NCI-H2196 (cell line): Measurements from ENCODE around the gene ITGB4.
A peak's percentile ranks its signal among the peaks of the same experiment; 100 is the strongest.
"Not testable (repeated sequence)": the region's sequence is repeated elsewhere in the genome, so short reads cannot be mapped to it uniquely, and the experiment has no call there.

Experiments used
- DNase-seq: peaks from one replicate; lab custom pipeline; 2025; ENCODE audit not compliant: unreplicated experiment; lab: John Stamatoyannopoulos, UW

Gene ITGB4

GRCh38 chr17:75752802-75753513 is 31.7 kb downstream of the ITGB4 start:
- DNase-seq: no peak

DNA sequence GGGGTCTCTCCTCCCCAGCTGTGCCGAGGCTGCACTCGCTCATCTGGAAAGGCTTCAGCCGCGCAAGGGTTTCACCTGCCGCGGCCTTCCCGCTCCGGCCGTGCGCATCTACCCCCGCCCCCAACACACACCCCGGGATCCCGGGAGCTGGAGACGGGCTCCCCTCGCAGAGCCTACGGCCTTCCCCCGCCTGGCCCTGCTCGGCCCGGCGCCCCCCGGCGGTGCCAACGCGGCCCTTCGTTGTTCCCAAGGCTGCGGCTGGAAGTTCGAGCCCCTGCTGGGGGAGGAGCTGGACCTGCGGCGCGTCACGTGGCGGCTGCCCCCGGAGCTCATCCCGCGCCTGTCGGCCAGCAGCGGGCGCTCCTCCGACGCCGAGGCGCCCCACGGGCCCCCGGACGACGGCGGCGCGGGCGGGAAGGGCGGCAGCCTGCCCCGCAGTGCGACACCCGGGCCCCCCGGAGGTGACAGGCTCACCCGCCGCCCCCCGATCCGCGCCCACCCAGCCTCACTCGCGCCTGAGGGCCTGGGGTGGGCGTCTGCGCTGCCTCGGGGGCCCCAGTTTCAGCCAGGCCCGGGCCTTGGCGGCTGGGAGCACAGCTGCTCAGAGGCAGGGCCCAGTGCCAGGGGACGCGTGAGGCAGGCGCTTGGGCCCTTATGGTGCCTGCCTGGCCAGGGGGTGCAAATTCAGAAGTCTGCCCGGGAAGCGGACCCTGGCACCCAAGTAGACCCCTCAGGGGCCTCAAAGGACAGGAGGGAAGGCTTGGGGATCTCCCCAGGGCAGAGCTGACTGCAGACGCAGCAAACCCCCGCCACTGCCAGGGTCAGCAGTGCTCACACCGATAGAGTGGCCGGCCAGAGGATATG is 32.5 kb downstream of the ITGB4 start:
- DNase-seq: no peak

DNA sequence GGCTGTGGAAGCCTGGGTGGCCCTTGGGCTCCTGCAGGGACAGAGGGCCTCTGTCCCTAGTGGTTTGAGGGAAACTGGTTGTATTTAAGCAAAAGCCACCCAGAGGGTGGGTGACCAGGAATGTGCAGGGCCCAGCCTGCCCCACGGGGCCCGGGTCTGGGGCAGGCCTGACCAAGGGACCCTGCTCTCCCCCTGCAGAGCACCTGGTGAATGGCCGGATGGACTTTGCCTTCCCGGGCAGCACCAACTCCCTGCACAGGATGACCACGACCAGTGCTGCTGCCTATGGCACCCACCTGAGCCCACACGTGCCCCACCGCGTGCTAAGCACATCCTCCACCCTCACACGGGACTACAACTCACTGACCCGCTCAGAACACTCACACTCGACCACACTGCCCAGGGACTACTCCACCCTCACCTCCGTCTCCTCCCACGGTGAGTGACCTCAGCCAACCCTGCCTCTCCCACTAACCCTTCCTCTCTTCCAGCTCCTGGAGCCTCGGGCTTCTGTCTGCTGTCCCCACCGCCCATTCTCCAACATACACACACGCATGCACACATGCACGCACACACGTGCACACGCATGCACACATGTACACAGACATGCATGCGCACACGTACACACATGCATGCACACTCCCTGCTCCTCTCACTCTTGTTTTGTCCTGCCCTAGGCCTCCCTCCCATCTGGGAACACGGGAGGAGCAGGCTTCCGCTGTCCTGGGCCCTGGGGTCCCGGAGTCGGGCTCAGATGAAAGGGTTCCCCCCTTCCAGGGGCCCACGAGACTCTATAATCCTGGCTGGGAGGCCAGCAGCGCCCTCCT is 33.3 kb downstream of the ITGB4 start:
- DNase-seq: no peak

DNA sequence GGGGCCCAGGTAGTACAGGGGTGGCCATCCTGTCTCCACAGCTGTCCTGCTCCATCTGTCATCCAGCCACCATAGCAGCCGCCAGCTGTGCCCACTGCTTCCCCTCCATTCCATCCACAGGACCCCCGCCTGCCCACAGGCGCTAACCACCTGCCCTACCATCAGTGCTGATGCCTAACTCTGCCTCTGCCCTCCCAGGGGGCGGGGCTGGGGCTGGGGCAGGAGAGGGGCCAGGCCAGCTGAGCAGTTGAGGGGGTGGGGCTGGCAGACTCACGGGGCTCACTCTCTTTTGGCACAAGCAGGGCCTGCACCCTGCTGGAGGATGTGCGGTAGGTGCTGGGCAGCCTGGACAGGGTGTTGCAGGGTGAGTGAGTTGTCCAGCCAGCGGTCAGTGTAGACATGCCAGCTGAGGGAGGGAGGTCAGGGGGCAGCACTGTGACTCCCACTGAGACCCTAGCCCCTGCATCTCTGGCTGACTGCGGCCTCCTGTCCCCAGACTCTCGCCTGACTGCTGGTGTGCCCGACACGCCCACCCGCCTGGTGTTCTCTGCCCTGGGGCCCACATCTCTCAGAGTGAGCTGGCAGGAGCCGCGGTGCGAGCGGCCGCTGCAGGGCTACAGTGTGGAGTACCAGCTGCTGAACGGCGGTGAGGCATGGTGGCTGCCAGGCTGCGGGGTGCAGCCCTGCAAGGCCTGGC is 34.1 kb downstream of the ITGB4 start:
- DNase-seq: no peak

GRCh38 chr17:75755990-75756389 is 34.7 kb downstream of the ITGB4 start:
- no peak for DNase-seq

- DNase-seq: no peak
Observed at GRCh38 chr17:75756451-75757085, 35.3 kb downstream of the ITGB4 start.

- DNase-seq: no peak
Observed at GRCh38 chr17:75757086-75757681, 35.9 kb downstream of the ITGB4 start.

DNA sequence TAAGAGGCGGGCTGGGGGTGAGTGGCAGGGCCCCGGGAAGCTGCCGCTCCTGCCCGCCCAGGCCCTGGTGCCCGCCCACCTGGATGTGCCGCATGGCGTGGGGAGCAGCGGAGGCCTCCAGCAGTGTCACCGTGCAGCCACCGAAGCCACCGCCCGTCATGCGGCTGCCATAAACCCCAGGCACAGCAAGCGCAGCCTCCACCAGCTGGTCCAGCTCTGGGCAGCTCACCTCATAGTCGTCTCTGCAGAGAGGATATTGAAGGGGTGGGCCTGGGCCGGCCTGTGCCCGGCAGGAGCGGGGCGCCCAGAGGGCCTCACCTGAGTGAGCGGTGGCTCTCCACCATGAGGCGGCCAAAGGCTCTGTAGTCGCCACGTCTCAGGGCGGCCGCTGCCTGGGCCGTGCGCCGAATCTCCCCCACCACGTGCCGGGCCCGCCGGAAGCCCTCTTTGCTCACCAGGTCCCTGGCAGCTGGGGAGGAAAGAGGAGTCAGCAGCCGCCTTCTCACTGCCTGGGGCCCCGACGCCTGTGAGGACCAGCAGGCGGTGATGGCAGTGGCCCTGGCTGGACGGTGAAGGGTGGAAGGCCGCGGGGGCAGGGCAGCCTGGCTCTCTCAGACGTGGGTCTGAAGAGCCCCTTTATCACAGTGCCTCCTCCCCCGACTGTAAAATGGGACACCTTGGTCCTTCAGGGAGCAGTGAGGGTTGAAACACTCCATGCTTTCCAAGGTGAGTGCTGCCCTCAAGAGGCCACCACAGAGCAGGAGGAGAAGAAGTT is 37.1 kb downstream of the ITGB4 start:
- no peak for DNase-seq

GRCh38 chr17:75759457-75759856 is 38.2 kb downstream of the ITGB4 start:
- no peak for DNase-seq

- not testable (repeated sequence) for DNase-seq
Observed at GRCh38 chr17:75759978-75760640, 38.9 kb downstream of the ITGB4 start.

- DNase-seq: no peak
Observed at GRCh38 chr17:75762513-75763268, 41.4 kb downstream of the ITGB4 start.

GRCh38 chr17:75763269-75763607 is 42.0 kb downstream of the ITGB4 start:
- DNase-seq: no peak

DNA sequence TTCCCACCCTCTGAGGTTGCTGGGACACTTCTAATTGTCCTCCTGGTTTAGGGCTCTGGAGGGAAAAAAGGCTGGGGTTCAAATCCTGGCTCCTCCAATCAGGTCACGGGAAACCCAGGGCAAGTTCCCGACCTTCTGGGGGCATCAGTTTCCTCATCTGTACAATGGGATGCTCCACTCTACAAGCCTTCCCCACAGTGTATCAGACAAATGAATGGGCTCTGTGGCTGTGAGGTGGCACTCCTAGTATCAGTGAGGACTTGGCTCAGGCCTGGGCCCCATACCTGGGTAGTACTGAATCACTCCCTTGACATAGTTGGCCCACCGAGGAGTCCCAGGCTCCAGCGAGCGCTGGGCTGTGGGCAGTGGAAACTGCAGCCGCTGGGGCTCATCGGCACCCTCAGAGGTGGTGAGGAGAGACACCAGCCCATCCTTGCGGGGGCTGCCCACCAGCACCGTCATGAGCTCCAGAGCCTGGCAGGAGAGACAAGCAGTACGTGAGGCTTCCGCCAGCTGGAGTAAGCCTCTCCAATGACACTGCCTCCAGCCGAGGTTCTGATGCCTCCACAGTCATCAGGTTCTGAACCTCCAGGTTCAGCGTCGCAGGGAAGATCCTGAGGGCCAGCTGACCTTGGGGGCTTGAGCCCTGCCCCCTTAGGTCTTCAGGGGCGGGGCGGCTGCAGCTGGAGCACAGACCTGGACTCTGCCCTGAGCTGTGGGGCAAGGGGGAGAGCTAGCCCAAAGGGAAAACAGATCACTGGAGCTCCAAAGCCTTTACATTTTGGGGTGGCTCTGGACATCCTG is 42.6 kb downstream of the ITGB4 start:
- no peak for DNase-seq

DNA sequence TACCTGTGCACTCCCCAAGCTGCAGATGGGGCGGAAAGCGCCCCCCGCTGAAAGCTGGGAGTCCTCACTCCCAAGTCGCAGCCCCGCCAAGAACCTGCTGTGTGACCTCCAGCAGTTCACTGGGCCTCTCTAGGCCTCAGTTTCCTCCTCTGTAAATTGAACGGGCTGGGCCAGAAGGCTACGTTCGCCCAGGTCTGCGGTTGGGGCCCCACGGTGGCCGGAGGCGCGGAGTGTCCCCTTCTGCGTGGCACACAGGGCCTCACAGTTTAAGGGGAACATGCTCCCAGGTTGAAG is 43.1 kb downstream of the ITGB4 start:
- DNase-seq: no peak

DNA sequence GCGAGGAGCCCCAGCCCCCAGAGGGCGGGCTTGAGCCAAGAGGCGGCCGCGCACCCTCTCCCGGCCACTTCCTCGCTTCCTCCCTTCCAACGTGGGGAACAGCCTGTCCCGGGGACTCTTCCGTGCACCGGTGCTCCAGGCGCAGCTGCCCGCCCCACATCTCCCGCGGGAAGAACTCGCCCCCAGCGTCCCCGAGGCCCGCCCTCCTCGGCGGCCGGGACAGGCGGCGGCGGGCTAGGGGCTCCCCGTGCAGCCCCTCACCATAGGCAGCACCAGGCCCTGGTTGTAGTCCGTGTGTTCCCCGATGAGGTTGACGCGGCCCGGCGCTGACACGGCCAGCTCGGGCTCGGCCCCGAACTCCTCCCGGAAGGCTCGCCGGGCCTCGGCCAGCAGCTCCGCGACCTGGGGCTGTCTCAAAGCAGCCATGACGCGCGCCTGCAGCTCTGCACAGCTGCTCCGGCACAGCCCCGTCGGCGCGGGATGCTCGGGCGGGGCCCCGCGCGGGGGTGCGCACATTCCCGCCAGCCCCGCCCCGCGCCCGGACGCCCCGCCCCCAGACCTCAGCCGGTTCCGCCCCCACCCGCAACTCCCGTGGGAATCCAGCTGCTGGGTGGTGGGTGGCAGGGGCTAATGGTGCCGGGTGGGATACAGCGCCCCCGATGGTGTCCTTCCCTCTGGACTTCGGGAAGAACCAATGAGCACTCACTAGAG is 43.6 kb downstream of the ITGB4 start, which contains the start of gene GALK1:
TSS of gene GALK1 (minus strand) at position 482 of the 711 bp plus-strand sequence. CDS start at position 426, 56 bp downstream.
- peak; percentile 80 for DNase-seq

GRCh38 chr17:75765981-75766380 is 44.7 kb downstream of the ITGB4 start:
- no peak for DNase-seq

DNA sequence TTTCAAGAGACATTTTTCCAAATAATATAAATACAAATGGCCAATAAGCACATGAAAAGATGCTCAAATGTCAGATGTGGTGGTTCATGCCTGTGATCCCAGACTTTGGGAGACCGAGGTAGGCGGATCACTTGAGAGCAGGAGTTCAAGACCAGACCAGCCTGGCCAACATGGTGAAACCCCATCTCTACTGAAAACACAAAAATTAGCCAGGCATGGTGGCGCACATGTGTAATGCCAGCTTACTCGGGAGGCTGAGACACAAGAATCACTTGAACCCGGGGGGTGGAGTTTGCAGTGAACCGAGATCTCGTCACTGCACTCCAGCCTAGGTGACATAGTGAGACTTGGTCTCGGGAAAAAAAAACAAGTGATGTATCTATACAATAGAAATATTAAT is 46.6 kb downstream of the ITGB4 start:
- no peak for DNase-seq
